Neural cell (in vitro differentiated cells): ENCODE results near the gene LUZP1.

Experiments
- CTCF ChIP-seq: fragments of 450-650 bp; IDR thresholded peaks from 2 replicates; pipeline ENCODE4 v1.5.1; 2014; ENCODE audit warnings: antibody characterized with exemption, mild to moderate bottlenecking, moderate library complexity; ENCODE audit not compliant: poor library complexity, severe bottlenecking
- EP300 ChIP-seq: fragments of 450-650 bp; conservative IDR thresholded peaks from 2 replicates; pipeline ENCODE4 v1.6.1; 2014; ENCODE audit warnings: antibody characterized with exemption, mild to moderate bottlenecking, moderate library complexity; ENCODE audit not compliant: poor library complexity, severe bottlenecking
- POLR2AphosphoS5 ChIP-seq: IDR thresholded peaks from 2 replicates; pipeline ENCODE4 v1.6.1; 2012

- TF ChIP-seq CTCF = no peak
- TF ChIP-seq EP300 = no peak
- TF ChIP-seq POLR2AphosphoS5 = no peak
These were observed 68.4 kb downstream of the LUZP1 start for GRCh38 chr1:23100074-23100748.
